HG02763 (cell line): Measurements from ENCODE around the gene KIF2B.
"Not testable (repeated sequence)": the region's sequence is repeated elsewhere in the genome, so short reads cannot be mapped to it uniquely, and the experiment has no call there.

Source experiments
- ATAC-seq: cut with Tn5 transposase; IDR thresholded peaks from one replicate; pipeline ENCODE4 v1.9.1; 2021; ENCODE audit warnings: mild to moderate bottlenecking, moderate library complexity; ENCODE audit not compliant: unreplicated experiment

KIF2B gene

DNA sequence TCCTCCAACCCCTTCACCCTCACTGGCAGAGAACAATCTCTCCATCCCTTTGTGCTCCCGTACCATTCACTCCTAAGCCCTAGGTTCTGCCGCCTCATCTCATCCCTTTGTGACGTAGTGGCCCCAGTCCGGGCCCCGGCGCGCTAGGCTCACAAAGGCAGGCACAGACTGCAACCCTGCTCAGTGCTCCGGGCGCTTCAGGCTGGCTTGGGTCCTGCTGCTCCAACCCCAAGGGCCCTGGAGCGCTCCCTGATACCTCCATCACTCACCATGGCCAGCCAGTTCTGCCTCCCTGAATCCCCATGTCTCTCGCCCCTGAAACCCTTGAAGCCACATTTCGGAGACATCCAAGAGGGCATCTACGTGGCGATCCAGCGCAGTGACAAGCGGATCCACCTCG lies at the start of gene KIF2B:
KIF2B (plus strand) TSS at position 164 of the 400 bp plus-strand sequence; CDS start at position 271, 107 bp downstream.
- no peak for ATAC-seq

GRCh38 chr17:53780320-53780719 lies 42.4 kb upstream of the KIF2B start:
- ATAC-seq = no peak

GRCh38 chr17:53791551-53791950 lies 31.2 kb upstream of the KIF2B start:
- ATAC-seq = no peak

GRCh38 chr17:53792451-53792850 lies 30.3 kb upstream of the KIF2B start:
- no peak for ATAC-seq

- no peak for ATAC-seq
Measured at GRCh38 chr17:53792997-53793396, 29.7 kb upstream of the KIF2B start.

DNA sequence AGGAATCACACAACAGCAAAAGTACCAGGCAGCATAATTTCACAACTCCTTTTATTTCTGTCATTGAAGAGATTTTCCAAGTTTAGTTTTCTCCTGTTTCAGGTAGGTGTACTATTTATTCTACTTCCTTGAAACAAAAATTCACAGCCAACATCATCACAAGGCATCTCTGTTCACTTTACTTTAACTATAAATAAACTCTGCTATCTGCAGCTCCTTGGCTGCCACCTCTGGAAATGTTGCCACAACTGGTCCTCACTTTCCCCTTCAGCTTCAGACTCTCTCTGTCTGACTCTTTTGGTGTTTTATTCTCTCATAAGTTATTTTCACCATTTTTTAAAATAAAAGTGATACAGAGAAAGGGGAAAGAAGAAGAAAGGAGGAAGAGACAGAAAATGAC lies 27.9 kb upstream of the KIF2B start:
- ATAC-seq = no peak

GRCh38 chr17:53796642-53797041 lies 26.1 kb upstream of the KIF2B start:
- no peak for ATAC-seq

DNA sequence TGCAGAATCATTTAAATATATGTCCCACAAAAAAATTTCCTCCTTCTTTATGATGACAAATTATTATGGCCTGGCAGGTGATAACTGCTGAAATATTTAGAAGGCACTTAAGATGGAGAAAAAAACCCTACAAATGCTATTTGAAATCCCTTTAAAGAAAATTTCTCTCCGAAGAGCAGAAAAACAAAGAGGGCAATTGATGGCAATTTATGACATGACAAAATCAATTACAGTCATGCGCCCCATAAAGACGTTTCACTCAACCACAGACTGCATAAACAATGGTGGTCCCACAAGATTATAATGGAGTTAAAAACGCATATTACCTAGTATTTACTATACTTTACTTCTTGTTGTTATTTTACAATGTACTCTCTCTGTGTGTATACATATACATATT lies 25.2 kb upstream of the KIF2B start:
- ATAC-seq = no peak

DNA sequence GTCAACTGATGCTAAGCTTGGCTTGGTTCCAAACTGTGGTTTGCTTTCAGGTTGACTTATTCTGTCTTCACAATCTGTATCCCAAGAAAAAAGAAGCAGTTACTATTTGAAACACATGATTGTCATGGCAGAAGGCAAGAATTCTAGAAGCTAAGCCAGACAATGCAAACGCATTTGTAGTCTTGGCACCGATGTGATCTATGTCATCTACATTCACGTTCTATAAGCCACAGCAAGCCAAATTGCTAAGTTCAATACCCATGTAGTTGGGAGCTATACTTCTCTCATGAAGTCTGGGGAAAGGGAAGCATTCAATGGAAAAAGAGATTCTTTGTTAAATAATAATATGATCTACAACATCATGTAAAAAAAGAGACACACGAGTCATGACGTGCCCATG lies 18.3 kb upstream of the KIF2B start:
- ATAC-seq = no peak

DNA sequence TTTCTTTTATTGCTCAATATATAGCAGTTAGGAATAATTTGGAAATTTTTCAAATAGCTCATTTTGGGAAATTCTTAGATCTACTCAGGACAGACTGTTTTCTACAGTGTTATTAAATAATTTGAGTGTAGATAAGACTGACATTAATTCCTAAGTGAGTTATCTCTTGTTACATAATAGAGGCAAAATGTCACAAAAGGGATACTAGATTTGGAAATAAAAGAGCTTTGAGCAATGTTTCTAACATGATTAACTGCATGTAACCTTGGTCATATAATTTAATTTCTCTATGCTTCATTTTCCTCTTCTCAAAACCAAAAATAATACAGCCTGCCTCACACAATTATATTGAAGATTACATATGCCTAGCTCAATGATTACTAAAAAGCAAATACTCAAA lies 16.3 kb upstream of the KIF2B start:
- no peak for ATAC-seq

GRCh38 chr17:53807286-53807685 lies 15.4 kb upstream of the KIF2B start:
- no peak for ATAC-seq

GRCh38 chr17:53818271-53818670 lies 4.5 kb upstream of the KIF2B start:
- ATAC-seq = no peak

DNA sequence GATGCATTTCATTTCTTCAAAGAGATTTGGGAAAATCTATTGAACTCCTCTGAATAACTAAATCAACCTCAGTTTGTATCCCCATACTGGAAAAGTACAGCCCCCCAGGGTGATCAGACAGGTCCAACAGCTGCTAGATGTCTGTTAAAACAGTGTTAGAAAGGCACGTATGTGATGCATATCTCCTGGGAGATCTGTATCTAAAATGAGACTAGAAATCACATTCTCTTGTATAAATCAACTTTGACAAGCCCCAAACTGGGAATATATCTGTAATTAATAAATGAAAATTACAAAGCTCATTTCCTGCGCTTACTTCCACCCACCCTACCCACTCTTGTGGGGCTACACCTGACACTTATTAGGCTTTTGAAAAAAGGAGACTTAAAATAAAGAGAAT lies 3.8 kb upstream of the KIF2B start:
- no peak for ATAC-seq

DNA sequence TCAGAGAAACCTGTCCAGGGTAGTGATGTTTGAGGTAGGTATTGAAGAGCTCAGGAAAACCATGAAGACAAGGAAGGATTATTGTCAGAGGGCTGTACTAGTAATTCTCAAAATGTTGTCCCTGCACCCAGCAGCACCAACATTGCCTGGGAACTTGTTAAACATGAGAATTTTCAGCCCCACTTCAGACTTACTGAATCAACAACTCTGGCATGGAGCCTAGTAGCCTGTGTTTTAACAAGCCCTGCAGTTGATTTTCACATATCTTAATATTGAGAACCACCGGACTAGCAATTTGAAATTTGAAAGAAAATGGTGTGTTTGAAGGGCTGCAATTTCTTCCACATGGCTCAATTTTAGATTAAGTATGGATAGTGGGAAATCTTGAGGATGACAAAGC lies 2.8 kb upstream of the KIF2B start:
- no peak for ATAC-seq

- no peak for ATAC-seq
Measured at GRCh38 chr17:53823341-53824050, 769 bp downstream of the KIF2B start.

GRCh38 chr17:53834771-53835170 lies 12.0 kb downstream of the KIF2B start:
- not testable (repeated sequence) for ATAC-seq

DNA sequence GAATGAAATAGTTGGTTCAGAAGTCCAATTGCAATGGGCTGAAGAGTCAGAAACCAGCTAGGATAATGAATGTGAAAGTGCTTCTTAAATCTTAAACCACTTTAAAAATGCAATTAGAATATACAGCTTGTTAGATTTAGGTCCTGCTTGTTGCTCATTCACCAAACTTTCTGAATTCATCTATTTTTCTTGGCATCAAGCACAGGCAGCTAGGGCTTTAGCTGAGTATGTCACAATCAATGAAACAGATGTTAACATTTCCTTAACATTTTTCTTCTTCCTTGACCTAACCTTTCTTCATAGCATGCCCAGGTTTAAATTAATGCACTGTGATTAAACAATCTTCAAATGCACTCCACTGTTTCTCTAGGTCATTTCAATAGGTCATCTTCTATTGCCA lies 14.4 kb downstream of the KIF2B start:
- no peak for ATAC-seq

- ATAC-seq = no peak
Measured at GRCh38 chr17:53844491-53845107, 21.9 kb downstream of the KIF2B start.

DNA sequence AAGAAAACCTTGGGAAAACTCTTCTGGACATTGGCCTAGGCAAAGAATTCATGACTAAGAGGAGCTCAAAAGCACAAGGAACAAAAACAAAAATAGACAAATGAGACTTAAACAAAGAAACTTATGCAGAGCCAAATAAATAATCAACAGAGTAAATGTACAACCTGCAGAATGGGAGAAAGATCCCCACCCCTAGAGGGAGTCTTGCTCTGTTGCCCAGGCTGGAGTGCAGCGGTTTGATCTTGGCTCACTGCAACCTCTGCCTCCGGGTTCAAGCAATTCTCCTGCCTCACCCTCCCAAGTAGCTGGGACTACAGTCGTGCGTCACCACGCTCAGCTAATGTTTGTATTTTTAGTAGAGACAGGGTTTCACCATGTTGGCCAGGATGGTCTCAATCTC lies 48.4 kb downstream of the KIF2B start:
- ATAC-seq = not testable (repeated sequence)
